HG03280 (cell line): Measurements from ENCODE around the gene GNB5.

ENCODE experiments used
- ATAC-seq: cut with Tn5 transposase; IDR thresholded peaks from one replicate; pipeline ENCODE4 v1.9.1; 2021; ENCODE audit warnings: mild to moderate bottlenecking, moderate library complexity; ENCODE audit not compliant: unreplicated experiment

Gene GNB5

GRCh38 chr15:52146776-52147175 lies 44.4 kb downstream of the GNB5 start:
- no peak for ATAC-seq

- ATAC-seq: no peak
Measured at GRCh38 chr15:52146261-52146660, 44.9 kb downstream of the GNB5 start.

- no peak for ATAC-seq
Measured at GRCh38 chr15:52144656-52145178, 46.5 kb downstream of the GNB5 start.

- ATAC-seq: no peak
Measured at GRCh38 chr15:52143873-52144272, 47.3 kb downstream of the GNB5 start.

DNA sequence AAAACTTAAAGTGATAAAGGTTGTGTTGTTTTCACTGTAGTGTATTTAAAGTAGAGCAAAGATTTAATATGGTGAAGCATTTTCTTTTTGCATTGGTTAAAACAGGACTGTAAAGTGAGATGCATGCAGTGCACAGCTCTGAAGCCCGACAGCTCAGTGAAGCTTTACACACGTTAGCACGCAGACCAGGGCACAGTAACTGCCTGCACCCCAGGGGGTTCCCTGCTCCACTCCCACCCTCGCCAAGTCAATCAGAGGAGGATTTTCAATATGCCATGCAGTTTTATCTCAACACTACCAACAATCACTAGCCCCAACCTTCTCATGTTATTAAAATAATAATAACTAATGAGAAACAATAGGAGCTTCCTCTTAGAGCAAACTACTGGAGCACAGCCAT lies 50.5 kb downstream of the GNB5 start:
- no peak for ATAC-seq

GRCh38 chr15:52139599-52140462 lies 51.4 kb downstream of the GNB5 start:
- ATAC-seq: no peak

DNA sequence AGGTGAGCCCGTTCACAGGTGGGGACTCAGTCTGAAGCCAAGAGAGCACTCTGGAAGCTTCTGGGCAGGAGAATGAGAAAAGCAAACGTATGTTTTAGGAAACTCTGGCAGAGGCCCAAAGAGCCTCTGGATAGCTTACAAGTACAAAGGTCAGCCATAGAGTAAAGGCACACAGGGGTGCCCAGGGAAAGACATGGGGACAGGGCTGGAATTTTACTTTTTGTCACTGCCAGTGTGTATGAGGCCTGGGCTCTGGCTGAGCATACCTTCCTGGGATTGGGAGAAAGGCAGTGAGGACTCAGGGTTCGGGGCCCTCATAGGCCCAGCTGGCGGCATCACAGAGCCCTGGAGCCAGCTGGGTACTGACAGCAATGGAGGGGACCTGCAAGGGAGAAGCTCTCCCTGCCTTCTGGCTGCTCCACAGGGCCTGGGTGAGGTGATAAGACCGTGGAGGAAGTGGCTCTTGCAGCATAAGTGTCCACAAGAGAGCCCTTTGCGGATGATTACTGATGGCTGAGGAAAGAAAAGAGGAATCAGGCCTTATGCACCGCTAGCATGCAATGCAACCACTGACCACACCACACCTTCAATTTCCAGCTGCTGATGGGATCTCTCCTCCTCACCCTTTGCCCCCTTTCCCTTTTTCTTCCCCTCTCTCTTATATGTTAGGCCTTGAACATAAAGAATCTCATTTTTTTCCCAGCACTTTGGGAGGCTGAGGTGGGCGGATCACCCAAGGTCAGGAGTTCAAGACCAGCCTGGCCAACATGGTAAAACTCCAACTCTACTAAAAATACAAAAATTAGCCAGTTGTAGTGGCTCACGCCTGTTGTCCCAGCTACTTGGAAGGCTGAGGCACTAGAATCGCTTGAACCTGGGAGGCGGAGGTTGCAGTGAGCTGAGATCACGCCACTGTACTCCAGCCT lies 53.5 kb downstream of the GNB5 start:
- no peak for ATAC-seq

GRCh38 chr15:52136442-52136980 lies 54.7 kb downstream of the GNB5 start:
- ATAC-seq: no peak

- ATAC-seq: no peak
Measured at GRCh38 chr15:52134502-52135144, 56.6 kb downstream of the GNB5 start.

DNA sequence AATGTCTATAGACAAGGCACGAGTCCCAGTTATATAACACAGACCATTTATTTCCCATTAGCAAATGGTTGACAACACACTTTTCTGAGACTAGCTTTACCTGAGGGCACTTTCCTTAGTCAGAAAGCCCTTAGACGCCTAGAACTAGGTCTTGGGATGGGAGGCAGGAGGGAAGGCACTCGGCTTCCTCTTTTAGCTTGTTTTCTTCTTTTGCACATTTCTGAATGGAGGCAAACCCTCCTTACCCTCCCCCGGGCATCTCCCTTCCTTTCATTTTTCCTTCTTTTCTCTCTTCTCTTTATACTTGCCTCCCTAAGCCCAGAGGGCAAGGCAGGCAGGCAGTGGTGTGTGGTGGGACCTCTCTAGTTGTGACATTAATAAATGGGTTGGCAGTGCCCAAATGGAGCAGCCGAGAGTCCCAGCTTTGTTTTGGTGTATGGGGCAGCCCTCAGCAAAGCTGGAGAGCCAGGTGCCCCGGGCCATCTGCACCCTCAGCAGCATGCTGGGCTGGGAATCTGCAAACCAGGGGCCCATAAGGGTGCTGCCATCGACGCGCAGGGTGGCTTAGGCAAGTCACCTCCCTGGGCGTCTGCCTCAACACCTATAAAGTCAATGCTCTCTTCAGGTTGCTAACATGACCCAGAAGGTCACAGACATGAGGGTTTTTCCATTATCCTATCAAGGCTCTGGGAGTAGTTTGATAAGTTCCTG lies 57.5 kb downstream of the GNB5 start:
- ATAC-seq: no peak

GRCh38 chr15:52132066-52132465 lies 59.1 kb downstream of the GNB5 start:
- no peak for ATAC-seq

DNA sequence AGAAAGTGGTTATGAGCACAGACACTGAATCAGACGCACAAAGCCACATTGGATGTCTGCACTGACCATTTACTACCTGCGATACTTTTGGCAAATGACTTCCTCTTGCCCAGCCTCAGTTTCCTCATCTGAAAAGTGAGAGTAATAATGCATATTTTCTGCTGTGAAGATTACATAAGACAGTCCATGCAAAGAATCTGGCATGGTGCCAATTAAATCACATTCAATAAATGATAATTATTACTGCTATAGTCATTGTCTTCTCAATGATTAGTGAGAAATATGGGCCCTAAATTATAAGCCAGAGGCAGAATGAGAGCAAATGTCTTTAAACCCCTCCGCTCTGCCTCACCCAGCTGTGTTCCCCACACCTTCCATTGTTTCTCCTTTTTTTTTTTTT lies 62.6 kb downstream of the GNB5 start:
- no peak for ATAC-seq

DNA sequence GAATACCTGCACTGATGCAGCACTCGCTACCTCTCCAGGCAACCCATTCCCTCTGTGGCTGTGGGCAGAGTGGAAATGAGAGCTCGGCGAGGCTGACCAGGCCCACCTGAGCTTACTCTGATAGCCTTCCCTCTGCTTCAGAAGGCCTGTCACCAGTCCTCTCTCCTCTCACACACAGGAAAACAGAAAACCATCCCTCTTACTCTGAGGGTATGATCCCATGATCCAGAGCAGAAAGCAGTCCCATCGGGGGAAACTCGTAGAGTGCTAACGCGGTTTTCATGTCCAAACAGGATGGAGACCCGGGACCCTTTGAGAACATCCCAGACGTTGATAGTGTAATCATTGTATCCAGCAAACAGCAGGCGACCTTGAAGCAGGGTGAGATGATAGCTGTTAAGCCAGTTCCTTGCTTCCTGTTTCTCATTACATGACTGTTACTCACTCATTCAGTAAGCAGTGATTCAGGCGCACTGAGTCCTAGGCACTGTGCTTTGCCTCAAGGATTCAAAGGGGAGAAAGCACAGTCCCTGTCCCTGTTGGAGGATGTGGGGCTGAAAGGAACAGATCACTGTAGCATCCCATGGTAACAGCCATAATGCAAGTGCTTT lies 66.8 kb downstream of the GNB5 start:
- no peak for ATAC-seq

- no peak for ATAC-seq
Measured at GRCh38 chr15:52121896-52122295, 69.3 kb downstream of the GNB5 start.

DNA sequence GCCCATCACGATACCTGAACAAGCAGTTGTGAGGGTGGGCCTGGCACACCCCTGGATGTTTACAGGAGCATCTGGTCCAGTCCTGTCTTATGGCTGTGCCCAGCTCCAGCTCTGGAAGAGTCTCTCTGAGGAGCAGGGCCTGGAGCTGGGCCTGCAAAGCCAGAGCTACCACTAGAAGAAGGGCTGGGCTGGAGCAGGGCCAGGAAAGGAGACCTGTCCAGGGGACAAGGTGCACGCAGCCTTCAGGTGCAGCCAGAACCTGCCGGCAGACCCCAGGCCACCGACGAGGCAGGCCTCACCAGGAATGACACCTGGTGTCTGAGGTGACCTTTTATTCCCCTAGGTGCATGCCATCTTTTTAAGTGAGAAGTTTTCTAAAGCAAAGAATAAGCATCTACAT lies 70.2 kb downstream of the GNB5 start:
- ATAC-seq: no peak

GRCh38 chr15:52120488-52120887 lies 70.7 kb downstream of the GNB5 start:
- ATAC-seq: no peak

GRCh38 chr15:52118969-52119749 lies 72.0 kb downstream of the GNB5 start:
- no peak for ATAC-seq

DNA sequence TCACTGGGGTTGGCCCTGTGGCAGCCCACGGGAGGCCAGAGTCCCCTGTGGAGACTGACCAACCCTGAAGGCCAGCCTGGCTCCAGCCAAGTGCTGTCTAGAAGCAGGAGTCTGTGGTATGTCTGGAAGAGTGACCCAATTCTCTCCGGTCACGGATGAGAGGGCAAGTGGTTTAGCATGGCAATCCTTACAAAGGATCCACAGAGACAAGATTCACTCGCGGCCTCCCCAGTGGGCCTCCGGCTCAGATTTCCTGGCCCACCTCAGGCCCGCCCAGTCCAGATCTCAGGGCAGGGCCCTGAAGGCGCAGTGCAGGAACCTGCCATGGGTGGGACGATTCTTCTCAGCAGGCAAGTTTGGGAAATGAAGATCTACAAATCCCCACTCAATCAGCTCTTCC lies 73.6 kb downstream of the GNB5 start:
- ATAC-seq: no peak
